Hematopoietic multipotent progenitor cell treated with erythropoietin and hydrocortisone succinate and interleukin-3 and kit ligand, for 4 days (in vitro differentiated cells): ENCODE measurements around the gene DPPA5.
A peak's percentile ranks its signal among the peaks of the same experiment; 100 is the strongest.
"Not testable (repeated sequence)": the region's sequence is repeated elsewhere in the genome, so short reads cannot be mapped to it uniquely, and the experiment has no call there.

Experiments
- DNase-seq: peaks from one replicate; pipeline ENCODE4 v3.0.0-alpha.2; 2015

DPPA5 gene

DNA sequence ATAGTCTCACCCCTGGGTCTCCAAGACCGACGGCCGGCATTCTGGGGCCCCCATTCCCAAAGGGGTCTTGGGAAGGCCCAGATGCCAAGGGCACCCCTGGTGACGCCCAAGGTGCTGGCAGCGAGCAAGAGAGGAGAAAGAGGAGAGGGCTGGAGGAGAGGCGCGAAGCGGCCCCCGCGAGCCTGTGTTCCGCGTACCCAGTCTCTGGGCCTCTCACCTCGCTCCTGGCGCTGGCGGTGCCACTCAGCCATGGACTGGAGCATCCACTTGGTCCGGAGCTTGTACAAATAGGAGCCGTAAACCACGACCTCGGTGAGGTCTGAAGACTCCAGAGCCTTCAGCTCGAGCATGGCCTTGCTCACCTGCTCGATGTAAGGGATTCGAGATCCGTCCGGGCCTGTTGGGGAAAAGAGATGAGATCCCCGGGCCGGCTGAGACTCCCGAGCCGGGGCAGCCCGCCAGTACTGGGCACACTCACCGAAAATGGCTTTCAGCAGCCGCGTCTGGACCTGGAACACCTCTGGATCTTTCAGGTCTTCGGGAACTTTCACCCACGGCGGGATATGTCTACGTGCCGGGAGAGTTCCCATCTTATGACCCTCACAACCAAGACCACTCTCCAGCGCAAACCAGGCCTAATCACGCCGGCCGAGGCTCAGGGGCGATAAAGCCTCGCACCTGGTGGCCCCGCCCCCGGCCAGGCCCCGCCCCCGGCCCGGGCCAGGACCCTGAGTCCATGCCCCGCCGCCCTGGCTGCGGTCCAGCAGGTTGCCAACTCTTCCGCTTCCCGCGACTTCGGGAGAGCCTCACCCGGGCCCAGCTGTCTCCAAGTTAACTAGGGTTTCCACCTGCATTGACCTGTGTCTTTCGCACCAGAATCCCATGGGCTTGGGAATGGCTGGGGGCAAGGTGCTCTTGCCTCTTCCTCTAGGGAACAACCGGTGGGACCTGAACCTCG lies at the start of gene DPPA5:
Gene DPPA5 (minus strand): TSS at position 641 of the 958 bp plus-strand sequence. CDS start 51 bp downstream, at position 590.
- no peak for DNase-seq

- DNase-seq: no peak
Measured at GRCh38 chr6:73400656-73401055, 46.6 kb upstream of the DPPA5 start.

GRCh38 chr6:73395875-73396274 lies 41.8 kb upstream of the DPPA5 start:
- DNase-seq: no peak

DNA sequence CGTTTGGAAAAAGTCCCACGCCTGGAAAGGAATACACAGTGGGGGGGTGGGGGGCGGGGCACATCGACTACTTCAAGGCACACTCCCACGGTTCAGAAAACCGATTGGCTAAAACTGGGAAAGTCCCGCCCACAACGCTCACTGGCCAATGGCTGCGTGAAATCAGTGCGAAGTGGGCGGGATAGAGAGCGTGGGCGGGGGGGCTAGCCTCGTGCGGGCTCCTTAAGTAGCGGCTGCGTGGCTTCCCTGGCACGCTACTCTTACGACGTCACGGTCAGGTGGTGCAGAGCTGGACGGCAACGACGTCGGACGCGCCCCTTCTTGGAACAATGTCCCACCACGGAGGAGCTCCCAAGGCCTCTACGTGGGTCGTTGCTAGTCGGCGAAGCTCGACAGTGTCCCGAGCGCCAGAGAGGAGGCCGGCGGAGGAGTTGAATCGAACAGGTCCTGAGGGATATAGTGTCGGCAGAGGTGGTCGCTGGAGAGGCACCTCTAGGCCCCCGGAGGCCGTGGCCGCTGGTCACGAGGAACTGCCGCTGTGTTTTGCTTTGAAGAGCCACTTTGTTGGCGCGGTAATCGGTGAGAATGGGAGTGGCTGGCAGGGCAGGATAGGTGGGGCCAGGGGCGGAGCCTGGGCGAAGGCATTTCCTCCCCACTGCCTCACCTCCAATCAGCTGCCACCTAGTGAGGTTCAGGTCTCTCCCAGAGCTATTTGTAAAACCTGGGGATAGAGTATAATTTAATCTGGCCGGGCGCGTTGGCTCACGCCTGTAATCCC lies 40.7 kb upstream of the DPPA5 start, which contains the start of gene DDX43:
Gene DDX43 (plus strand): TSS at position 252 of the 778 bp plus-strand sequence. CDS start 78 bp downstream, at position 330.
- DNase-seq: peak; percentile 51

DNA sequence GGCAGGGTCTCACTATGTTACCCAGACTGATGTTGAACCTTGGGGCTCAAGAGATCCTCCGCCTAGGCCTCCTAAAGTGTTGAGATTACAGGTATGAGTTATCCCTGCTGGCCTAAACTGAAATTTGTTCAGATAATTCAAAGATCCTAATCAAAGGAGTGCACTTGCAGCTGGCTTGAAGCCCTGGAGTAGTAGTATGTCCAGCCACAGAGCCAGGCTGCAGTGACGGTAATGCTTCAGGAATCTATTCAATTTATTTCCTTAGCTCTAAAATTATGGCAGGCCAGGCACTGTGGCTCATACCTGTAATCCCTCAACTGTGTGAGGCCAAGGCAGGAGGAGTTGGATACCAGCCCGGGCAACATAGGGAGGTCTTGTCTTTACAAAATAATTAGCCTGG lies 39.2 kb upstream of the DPPA5 start:
- no peak for DNase-seq

DNA sequence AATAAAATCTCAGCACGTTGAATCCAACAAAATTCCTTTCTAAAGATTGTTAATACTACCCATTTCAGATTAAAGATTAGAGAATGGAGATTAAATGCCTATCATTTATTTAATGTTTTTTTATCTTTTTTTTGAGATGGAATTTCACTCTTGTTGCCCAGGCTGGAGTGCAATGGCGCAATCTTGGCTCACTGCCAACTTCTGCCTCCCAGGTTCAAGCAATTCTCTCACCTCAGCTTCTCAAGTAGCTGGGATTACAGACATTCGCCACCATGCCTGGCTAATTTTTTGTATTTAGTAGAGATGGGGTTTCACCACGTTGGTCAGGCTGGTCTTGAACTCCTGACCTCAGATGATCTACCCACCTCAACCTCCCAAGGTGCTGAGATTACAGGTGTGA lies 38.1 kb upstream of the DPPA5 start:
- not testable (repeated sequence) for DNase-seq

GRCh38 chr6:73391675-73392074 lies 37.6 kb upstream of the DPPA5 start:
- DNase-seq: no peak

- DNase-seq: no peak
Measured at GRCh38 chr6:73389854-73390253, 35.8 kb upstream of the DPPA5 start.

DNA sequence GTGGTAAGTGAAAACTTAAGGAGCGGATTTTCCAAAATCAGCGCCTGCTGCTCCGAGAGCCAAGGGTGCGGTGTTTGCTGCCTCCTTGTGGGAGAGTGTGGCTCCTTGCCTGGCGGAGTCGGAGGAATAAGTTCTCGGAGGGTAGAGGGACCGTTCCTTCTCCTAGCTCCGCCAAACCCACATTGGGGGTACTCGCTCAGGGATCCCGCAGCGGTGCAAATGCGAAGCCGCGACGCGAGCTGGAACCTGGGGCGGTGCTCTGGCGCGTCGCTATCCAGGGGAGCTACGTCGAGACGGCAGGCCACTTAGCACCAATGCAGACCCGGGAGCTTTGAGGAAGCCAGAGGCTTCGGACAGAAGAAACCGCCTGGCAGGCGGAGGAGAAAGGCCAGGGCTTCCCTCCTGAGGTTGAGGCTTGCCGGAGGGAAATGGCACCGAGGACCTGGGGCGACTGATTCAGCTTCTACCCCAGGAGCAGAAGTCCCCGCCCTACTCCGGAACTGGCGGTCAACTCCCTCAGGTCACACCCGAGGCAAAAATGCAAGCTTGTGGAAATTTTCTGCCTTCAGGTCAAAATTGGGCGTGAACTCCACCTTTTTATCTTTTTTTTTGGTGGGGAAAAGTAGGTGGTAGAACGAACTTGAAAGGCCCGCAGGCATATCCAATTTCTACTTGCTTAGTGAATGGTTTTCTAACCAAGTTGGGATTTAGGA lies 34.9 kb upstream of the DPPA5 start:
- DNase-seq: peak; percentile 84

DNA sequence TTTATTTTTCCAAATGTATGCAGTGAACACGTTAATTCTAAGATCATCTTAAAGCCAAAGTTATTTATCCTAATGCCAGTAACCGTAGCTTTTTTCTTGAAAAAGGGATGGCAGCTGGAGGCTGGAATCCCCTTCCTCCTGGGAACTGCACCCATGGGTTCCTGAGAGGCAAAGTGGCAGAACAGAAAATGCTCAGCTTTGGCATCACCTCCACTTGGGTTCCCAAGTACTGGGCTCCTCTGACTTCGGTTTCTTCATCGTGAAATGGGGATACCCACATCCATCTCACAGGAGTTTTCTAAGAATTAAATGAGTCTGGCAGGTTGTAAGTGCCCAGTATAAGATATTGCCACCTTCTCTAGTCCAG lies 34.3 kb upstream of the DPPA5 start:
- DNase-seq: no peak

DNA sequence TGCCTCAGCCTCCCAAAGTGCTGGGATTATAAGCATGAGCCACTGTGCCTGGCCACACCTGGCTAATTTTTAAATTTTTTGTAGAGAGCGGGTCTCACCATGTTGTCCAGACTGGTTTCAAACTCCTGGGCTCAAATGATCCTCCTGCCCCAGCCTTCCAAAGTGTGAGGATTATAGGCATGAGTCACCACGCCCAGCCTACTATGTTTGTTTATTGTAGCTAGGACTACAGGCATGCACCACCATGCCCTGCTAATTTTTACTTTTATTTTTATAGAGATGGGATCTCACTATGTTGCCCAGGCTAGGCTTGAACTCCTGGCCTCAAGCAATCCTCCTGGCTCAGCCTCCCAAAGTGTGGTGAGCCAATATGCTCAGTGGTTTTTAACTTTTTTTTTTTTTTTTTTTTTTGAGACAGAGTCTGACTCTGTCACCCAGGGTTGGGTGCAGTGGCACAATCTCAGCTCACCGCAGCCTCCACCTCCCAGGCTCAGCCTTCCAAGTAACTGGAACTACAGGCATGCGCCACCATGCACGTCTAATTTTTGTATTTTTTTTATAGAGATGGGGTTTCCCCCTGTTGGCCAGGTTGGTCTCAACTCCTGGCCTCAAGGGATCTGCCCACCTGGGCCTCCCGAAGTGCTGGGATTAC lies 28.5 kb upstream of the DPPA5 start:
- no peak for DNase-seq

DNA sequence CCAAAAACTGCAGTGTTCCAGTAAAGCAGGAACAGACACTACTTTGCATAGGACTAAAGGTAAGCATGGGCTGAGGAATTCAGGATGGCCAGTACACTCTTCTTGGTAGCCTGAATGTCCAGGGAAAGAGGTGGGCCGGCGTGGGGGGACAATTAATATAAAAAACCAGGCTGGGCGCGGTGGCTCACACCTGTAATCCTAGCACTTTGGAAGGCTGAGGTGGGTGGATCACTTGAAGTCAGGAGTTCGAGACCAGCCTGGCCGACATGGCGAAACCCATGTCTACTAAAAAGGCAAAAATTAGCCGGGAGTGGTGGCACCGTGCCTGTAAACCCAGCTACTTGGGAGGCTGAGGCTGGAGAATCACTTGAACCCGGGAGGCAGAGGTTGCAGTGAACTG lies 27.5 kb upstream of the DPPA5 start:
- not testable (repeated sequence) for DNase-seq

- DNase-seq: no peak
Measured at GRCh38 chr6:73377225-73377624, 23.1 kb upstream of the DPPA5 start.

DNA sequence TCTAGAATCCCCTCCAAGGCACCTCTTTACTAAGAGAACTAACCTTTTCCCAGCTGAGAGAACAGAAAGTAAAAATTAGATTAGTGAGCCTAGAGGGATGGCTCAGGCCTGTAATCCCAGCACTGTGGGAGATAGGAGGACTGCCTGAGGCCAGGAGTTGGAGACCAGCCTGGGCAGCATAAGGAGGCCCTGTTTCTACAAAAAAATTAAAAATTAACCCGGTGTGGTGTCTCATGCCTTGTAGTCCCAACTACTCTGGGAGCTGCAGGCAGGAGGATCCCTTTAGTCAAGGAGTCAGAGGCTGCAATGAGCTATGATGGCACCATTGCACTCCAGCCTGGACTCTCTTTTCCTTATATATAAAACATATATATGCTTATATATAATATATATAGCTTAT lies 21.1 kb upstream of the DPPA5 start:
- no peak for DNase-seq

- DNase-seq: no peak
Measured at GRCh38 chr6:73372516-73372915, 18.4 kb upstream of the DPPA5 start.

GRCh38 chr6:73371984-73372383 lies 17.9 kb upstream of the DPPA5 start:
- DNase-seq: no peak

DNA sequence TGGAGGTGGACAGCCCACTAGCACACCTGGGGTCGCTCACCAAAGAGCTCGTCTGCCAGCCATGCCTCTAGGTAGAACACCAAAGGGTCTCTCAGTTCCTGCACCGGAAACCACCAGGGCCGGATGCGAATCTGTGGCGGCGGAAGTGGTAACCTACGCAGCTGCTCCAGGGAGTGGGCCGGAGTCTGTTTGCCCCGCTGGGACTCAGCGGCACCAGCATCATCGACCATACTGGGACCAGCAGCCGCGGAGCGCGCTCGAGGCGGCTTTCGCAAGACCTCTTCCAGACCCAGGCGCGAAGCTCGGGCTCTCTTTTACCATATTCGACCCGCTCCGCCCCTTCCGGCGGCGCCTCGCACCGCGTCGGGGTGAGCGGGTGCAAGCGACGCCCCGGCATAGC lies 15.5 kb upstream of the DPPA5 start, which contains the start of gene OOEP:
Gene OOEP (minus strand): TSS at position 335 of the 400 bp plus-strand sequence. CDS start 105 bp downstream, at position 230.
- no peak for DNase-seq

GRCh38 chr6:73369157-73369556 lies 15.1 kb upstream of the DPPA5 start:
- no peak for DNase-seq

GRCh38 chr6:73368675-73369074 lies 14.6 kb upstream of the DPPA5 start:
- DNase-seq: no peak

GRCh38 chr6:73367761-73368355 lies 13.8 kb upstream of the DPPA5 start:
- DNase-seq: no peak

GRCh38 chr6:73364549-73364948 lies 10.5 kb upstream of the DPPA5 start:
- DNase-seq: no peak

DNA sequence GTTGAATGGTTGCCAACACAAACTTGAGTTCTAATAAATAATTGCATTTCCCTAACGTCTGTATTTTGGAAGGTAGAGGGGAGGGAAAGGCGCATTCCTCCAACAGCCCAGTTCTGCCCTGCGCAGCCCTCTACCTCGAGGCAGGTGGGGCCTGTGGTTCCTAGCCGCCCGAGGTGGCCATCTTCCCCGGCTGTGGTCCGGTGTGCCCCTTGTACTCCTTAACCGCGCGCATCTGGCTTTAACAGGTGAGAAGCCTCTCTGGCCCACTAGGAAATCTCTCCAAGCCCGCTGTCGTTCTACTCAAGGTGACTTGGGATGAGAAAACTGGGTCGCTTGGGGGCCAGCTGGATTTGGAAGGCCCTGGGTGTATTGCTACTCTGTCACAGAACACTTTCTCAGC lies 10.0 kb upstream of the DPPA5 start:
- no peak for DNase-seq
